ENCODE data around the gene RAP1GDS1.

DNA sequence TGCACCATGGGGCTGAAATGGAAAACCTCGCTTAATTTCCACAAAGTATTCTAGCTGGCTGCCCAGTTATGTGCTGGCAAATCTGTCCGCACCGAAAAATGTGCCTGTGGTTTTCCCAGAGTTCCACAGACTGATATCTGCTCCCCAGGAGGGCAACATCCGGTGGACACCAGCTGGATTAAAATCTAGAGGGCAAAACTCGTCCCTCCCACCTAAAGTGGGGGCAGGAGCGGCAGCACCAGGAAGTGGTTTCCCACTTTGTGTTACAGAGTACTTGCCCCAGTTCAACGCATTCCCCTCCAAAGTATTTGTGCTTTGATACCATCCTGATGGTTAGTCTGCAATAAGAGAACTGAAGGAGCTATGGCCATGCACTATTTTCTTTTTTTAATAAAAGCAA lies 209.6 kb downstream of the RAP1GDS1 start:
- TF ChIP-seq POLR2AphosphoS5 (IDR thresholded peaks at IDR 0.05; ENCODE audit: low read depth, low read length) (no peak), POLR2A (IDR thresholded peaks at IDR 0.05; ENCODE audit: low read depth, low read length) (no peak)

Measured in GM12892 (cell line).